ENCODE data around the gene TRMT6. TPM values are rescaled to one million over a fixed set of nuclear protein-coding genes. Genes with fewer than 3 reads are reported as not detected.

Gene TRMT6
- total and polyA plus RNA-seq, 10 of the 15 experiments (the other 5 are each of a cell fraction or from before 2014, with no cell fraction given), result 18.2 to 35.5 (median 22.6) TPM

- TF ChIP-seq POU2F2 (IDR thresholded peaks at IDR 0.05; ENCODE audit: borderline replicate concordance, low read depth, low read length) (no peak), SREBF2 (IDR thresholded peaks at IDR 0.05; ENCODE audit: low read length) (no peak), MTA2 (IDR thresholded peaks at IDR 0.05; ENCODE audit: low read depth) (no peak), IRF3 (IDR thresholded peaks at IDR 0.05) (no peak), SMARCA5 (IDR thresholded peaks at IDR 0.05) (no peak), MTA3 (IDR thresholded peaks at IDR 0.05; ENCODE audit: borderline replicate concordance, low read length) (no peak)
Measured at GRCh38 chr20:5970381-5970780, 20.0 kb upstream of the TRMT6 start (continued).

GRCh38 chr20:5969940-5970339 lies 19.6 kb upstream of the TRMT6 start:
- in situ Hi-C loops (cut with MboI) (no loop called here), intact Hi-C loops (cut with micrococcal nuclease; ENCODE audit: unreplicated experiment) (no loop called here)
- no peak for ATAC-seq
- no peaks in the 10 kb centered on the region for H4K20me1 ChIP-seq (ENCODE audit: control insufficient read depth, insufficient read depth)
- H3K36me3 ChIP-seq (ENCODE audit: control insufficient read depth in 2 of 2, insufficient read depth in 2 of 2, low read length in 1 of 2), result peaks cover 5 to 26% of the 10 kb centered on the region in 2 experiments
- TF ChIP-seq EZH2 (IDR thresholded peaks at IDR 0.05; ENCODE audit: borderline replicate concordance, control insufficient read depth, low read depth, low read length) (no peak), ZBTB40 (IDR thresholded peaks at IDR 0.05; ENCODE audit: borderline replicate concordance) (no peak), HDGF (IDR thresholded peaks at IDR 0.05) (no peak), SMC3 (IDR thresholded peaks at IDR 0.05; ENCODE audit: borderline replicate concordance, low read length) (no peak), MTA2 (IDR thresholded peaks at IDR 0.05; ENCODE audit: low read depth) (no peak), ZNF217 (IDR thresholded peaks at IDR 0.05) (no peak)
- ChIA-PET CTCF (interaction anchor here (1.1 kb wide), 1 partner anchor 26 kb away, joined by 4 read pairs; no protein-coding TSS in a partner anchor), RAD21 (ENCODE audit: unreplicated experiment) (no interaction called here), POLR2A (no interaction called here), SMC1A (ENCODE audit: uncharacterized antibody, unreplicated experiment) (no interaction called here)
- DNase-seq (ENCODE audit: low read depth, low spot score), result no peak
- no peak overlapping the region for H3K4me3 ChIP-seq
- H3K79me2 ChIP-seq (ENCODE audit: control insufficient read depth, insufficient read depth, low read length), result no peaks in the 10 kb centered on the region
- no peak overlapping the region for H2AFZ ChIP-seq (ENCODE audit: control insufficient read depth, low read depth, low read length)
- BruUV-seq (replicated peaks), result no TSS peak
- no peak overlapping the region for H3K9ac ChIP-seq (ENCODE audit: control insufficient read depth, insufficient read depth, low read length)
- no peak overlapping the region for H3K4me2 ChIP-seq (ENCODE audit: control insufficient read depth, insufficient read depth)
- FAIRE-seq, result no peak
- H3K9me3 ChIP-seq (replicated peaks; ENCODE audit: control insufficient read depth, insufficient read depth, low read length), result no peaks in the 10 kb centered on the region
- no peaks in the 10 kb centered on the region for H3K27me3 ChIP-seq (replicated peaks in 1 of 2; ENCODE audit: control insufficient read depth in 2 of 2, insufficient read depth in 2 of 2, low read length in 1 of 2)
- H3K27ac ChIP-seq (ENCODE audit: control insufficient read depth, insufficient read depth), result no peak overlapping the region
- H3K4me1 ChIP-seq (ENCODE audit: control insufficient read depth, insufficient read depth, low read length), result no peaks in the 10 kb centered on the region

Measured in GM12878 (cell line).